Ovary (tissue), 9 donors: ENCODE data around the gene KRT81. TPM values are rescaled to one million over a fixed set of nuclear protein-coding genes. Genes with fewer than 3 reads are reported as not detected.

Experiments used
- DNase-seq, 5 donors: peaks; one replicate each; pipeline ENCODE4 v3.0.0-alpha.2; 2019 to 2020
- H3K27ac ChIP-seq, 2 donors: fragments of 200-600 bp; one replicate each; pipeline versions ENCODE4 v1.5.1 to v1.8.0; 2019 to 2022
- H3K27me3 ChIP-seq: fragments of 200-600 bp; one replicate; pipeline ENCODE4 v1.8.0; 2022
- H3K36me3 ChIP-seq: fragments of 200-600 bp; sonication (generic); one replicate; pipeline ENCODE4 v1.5.1; 2019
- H3K4me1 ChIP-seq: one replicate; pipeline ENCODE4 v1.8.1; 2013; ENCODE audit warnings: mild to moderate bottlenecking, moderate library complexity; ENCODE audit not compliant: insufficient read depth
- H3K4me3 ChIP-seq: fragments of 200-600 bp; sonication (generic); one replicate; pipeline ENCODE4 v1.5.1; 2017
- H3K9me3 ChIP-seq, 2 donors: fragments of 200-600 bp in 1 of 2; sonication (generic) in 1 of 2; one replicate each; pipeline versions ENCODE4 v1.5.1 to v1.8.1; 2013 to 2019; ENCODE audit warnings: mild to moderate bottlenecking in 1 of 2, moderate library complexity in 1 of 2
- EP300 ChIP-seq: sonication (generic); formaldehyde crosslinking; IDR thresholded peaks from one replicate; pipeline ENCODE4 v1.6.1; 2017; ENCODE audit warnings: antibody characterized with exemption
- POLR2A ChIP-seq: fragments of 450-650 bp; IDR thresholded peaks from one replicate; pipeline ENCODE4 v1.6.1; 2017; ENCODE audit warnings: antibody characterized with exemption, mild to moderate bottlenecking, moderate library complexity
- WGBS, 3 donors: extraction: QIAGEN DNeasy Blood & Tissue Kit in 1 of 3; methylation state at CpG; one replicate each; pipeline versions ENCODE4 v1.1.5 to v1.1.7; 2013 to 2017; 5-methylcytosine and 5-hydroxymethylcytosine counted together
- intact Hi-C, 4 donors: fragments of 100-400 bp; cut with DNase I; formaldehyde crosslinking; loops; one replicate each; pipeline versions ENCODE4 v1.11.0 to v1.15.1; 2022 to 2023
- polyA plus RNA-seq, 2 donors: library from polyadenylated mRNA; stranded (reverse); fragments of 200-250 nt in 1 of 2; fragments of 350-450 nt in 1 of 2; fragmentation: Illumina TruSeq in 1 of 2; extraction: RNeasy Lipid Tissue Mini Kit (QIAGEN cat#74804) in 1 of 2; gene quantifications; one replicate each; pipeline ENCODE4 v1.2.3, GENCODE V29; 2013 to 2014
- total RNA-seq, 7 donors: library from RNA; depleted of rRNA in 2 of 7; stranded (reverse); fragments of >200 nt in 2 of 7; fragmentation: NEBNext Ultra II Directional in 3 of 7; extraction: Animal tissue kit (Norgen Biotek cat#: 25700) in 3 of 7; gene quantifications; one replicate each; pipeline versions ENCODE4 v1.1.0 to v1.2.4, GENCODE V29; 2016 to 2023
- TF ChIP-seq, protein P1 (sequence below), 3 donors: fragments of 450-650 bp in 2 of 3; fragments of 200-600 bp in 1 of 3; IDR thresholded peaks; one replicate each; pipeline versions ENCODE4 v1.5.1 to v1.8.0; 2016 to 2022; ENCODE audit warnings: antibody characterized with exemption in 3 of 3, mild to moderate bottlenecking in 1 of 3
- donor health status: DM: no; HTN: no; CAD: no; lungs with moderate emphysema.
- donor health status: DM: no; HTN: no; CAD: no.
- donor health status: Bipolar disorder and iron deficiency.
- donor health status: DM: yes; HTN: yes; CAD: no.
- donor health status: DM: no; HTN: no; CAD: no.
- donor health status: DM: yes; HTN: yes; CAD: no.

KRT81 gene
- total and polyA plus RNA-seq, 9 donors, result 1.2 TPM; not detected in 8

DNA sequence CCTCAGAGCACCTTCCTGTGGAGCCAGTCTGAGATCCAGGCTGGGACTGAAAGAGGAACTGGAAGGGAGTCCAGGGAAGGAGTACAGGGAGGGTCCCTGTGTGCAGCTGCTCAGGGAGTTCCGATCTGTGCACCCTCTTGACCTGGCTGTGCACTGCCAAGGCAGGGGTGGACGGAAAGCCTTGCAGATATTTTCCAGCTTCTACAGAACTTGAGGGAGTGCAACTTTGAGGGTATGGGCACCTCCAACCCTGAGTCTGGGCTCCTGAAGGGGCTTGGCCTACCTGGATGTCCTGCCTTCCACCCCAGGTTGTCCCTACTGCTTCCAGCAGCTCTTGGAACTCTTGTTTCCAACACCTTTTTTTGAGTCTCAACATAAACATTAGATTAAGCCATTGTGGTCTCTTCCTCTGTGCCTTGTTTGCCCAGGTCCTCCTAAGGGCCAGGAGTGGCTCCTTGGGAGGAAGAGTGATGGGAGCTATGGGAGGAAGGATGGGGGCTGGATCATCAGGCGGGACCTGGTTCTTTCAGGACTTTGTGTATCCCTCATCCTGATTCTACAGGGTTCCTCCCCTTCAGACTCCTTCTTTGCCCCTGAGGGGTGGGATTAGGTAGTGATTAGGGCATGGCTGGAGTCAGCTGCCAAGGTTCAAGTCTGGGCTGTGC, 54.8 kb downstream of the KRT81 start:
- H3K4me1 ChIP-seq, result no peaks in the 10 kb centered on the region
- intact Hi-C loops, result no loop called here
- H3K4me3 ChIP-seq, result no peak overlapping the region
- H3K36me3 ChIP-seq, result no peaks in the 10 kb centered on the region
- no peaks in the 10 kb centered on the region for H3K27me3 ChIP-seq
- H3K9me3 ChIP-seq, result no peaks in the 10 kb centered on the region
- DNase-seq, result no peak
- H3K27ac ChIP-seq, result no peak overlapping the region
- WGBS, 3 donors, result 80 to 88% (median 82%) methylated on average over 3 of the region's 3 CpGs
- TF ChIP-seq EP300, result no peak
- TF ChIP-seq, protein P1, sequence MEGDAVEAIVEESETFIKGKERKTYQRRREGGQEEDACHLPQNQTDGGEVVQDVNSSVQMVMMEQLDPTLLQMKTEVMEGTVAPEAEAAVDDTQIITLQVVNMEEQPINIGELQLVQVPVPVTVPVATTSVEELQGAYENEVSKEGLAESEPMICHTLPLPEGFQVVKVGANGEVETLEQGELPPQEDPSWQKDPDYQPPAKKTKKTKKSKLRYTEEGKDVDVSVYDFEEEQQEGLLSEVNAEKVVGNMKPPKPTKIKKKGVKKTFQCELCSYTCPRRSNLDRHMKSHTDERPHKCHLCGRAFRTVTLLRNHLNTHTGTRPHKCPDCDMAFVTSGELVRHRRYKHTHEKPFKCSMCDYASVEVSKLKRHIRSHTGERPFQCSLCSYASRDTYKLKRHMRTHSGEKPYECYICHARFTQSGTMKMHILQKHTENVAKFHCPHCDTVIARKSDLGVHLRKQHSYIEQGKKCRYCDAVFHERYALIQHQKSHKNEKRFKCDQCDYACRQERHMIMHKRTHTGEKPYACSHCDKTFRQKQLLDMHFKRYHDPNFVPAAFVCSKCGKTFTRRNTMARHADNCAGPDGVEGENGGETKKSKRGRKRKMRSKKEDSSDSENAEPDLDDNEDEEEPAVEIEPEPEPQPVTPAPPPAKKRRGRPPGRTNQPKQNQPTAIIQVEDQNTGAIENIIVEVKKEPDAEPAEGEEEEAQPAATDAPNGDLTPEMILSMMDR (IDR thresholded peaks at IDR 0.05), result no peak
- no peak for TF ChIP-seq POLR2A

Other genes with a start within 250 kb of the KRT81 start
- 1,000 to 10,000 TPM in 2 of 7 donors, 100 to 1,000 TPM in 5; 142 to 1,603 (median 414) TPM for gene NR4A1, start 240.1 kb downstream of the KRT81 start, total RNA-seq
- 100 to 1,000 TPM in 1 of 2 donors, 10 to 100 TPM in 1; 41.7 to 159 TPM for gene NR4A1, start 240.1 kb downstream of the KRT81 start, polyA plus RNA-seq
- gene ATG101, start 221.6 kb downstream of the KRT81 start, total RNA-seq, result 10 to 100 TPM; 24.9 to 48.7 (median 28.9) TPM
- 10 to 100 TPM; 13.6 to 26.2 TPM for gene ATG101, start 221.6 kb downstream of the KRT81 start, polyA plus RNA-seq
- gene SMIM41, start 211.8 kb downstream of the KRT81 start, total RNA-seq, result 1 to 10 TPM; 1.4 to 4.5 (median 2.8) TPM
- 1 to 10 TPM in 1 of 2 donors, under 1 TPM in 1; 0.32 to 3.4 TPM for gene SMIM41, start 211.8 kb downstream of the KRT81 start, polyA plus RNA-seq
- 10 to 100 TPM in 1 of 7 donors, 1 to 10 TPM in 2, under 1 TPM in 3, not detected in 1; 0.05 to 13.2 (median 0.99) TPM for gene KRT80, start 99.5 kb downstream of the KRT81 start, total RNA-seq
- gene KRT80, start 99.5 kb downstream of the KRT81 start, polyA plus RNA-seq, result 1 to 10 TPM in 1 of 2 donors, under 1 TPM in 1; 0.11 to 6.2 TPM
- 100 to 1,000 TPM in 1 of 7 donors, 10 to 100 TPM in 4, 1 to 10 TPM in 1, not detected in 1; 3.7 to 379 (median 29.1) TPM for gene KRT7, start 58.3 kb downstream of the KRT81 start, total RNA-seq
- gene KRT7, start 58.3 kb downstream of the KRT81 start, polyA plus RNA-seq, result 1 to 10 TPM in 1 of 2 donors, under 1 TPM in 1; 0.37 to 2.1 TPM
- under 1 TPM in 1 of 7 donors, not detected in 6; 0.69 TPM for gene KRT86, start 16.9 kb downstream of the KRT81 start, total RNA-seq
- not detected for gene KRT86, start 16.9 kb downstream of the KRT81 start, polyA plus RNA-seq
- not detected for gene KRT83, start 29.9 kb upstream of the KRT81 start, total RNA-seq
- not detected for gene KRT83, start 29.9 kb upstream of the KRT81 start, polyA plus RNA-seq
- gene KRT85, start 75.9 kb upstream of the KRT81 start, total RNA-seq, result not detected
- not detected for gene KRT85, start 75.9 kb upstream of the KRT81 start, polyA plus RNA-seq
- not detected for gene KRT84, start 94.1 kb upstream of the KRT81 start, total RNA-seq
- gene KRT84, start 94.1 kb upstream of the KRT81 start, polyA plus RNA-seq, result not detected
- gene KRT82, start 114.8 kb upstream of the KRT81 start, total RNA-seq, result not detected
- not detected for gene KRT82, start 114.8 kb upstream of the KRT81 start, polyA plus RNA-seq
- under 1 TPM in 1 of 7 donors, not detected in 6; 0.08 TPM for gene KRT75, start 142.8 kb upstream of the KRT81 start, total RNA-seq
- not detected for gene KRT75, start 142.8 kb upstream of the KRT81 start, polyA plus RNA-seq
- under 1 TPM in 1 of 7 donors, not detected in 6; 0.11 TPM for gene KRT6B, start 160.6 kb upstream of the KRT81 start, total RNA-seq
- not detected for gene KRT6B, start 160.6 kb upstream of the KRT81 start, polyA plus RNA-seq
- under 1 TPM in 1 of 7 donors, not detected in 6; 0.17 TPM for gene KRT6C, start 182.3 kb upstream of the KRT81 start, total RNA-seq
- gene KRT6C, start 182.3 kb upstream of the KRT81 start, polyA plus RNA-seq, result not detected
- gene KRT6A, start 201.7 kb upstream of the KRT81 start, total RNA-seq, result 10 to 100 TPM in 1 of 7 donors, 1 to 10 TPM in 3, under 1 TPM in 2, not detected in 1; 0.50 to 14.5 (median 1.4) TPM
- under 1 TPM in 1 of 2 donors, not detected in 1; 0.15 TPM for gene KRT6A, start 201.7 kb upstream of the KRT81 start, polyA plus RNA-seq
- 10 to 100 TPM in 2 of 7 donors, 1 to 10 TPM in 3, under 1 TPM in 1, not detected in 1; 1.00 to 16.1 (median 2.0) TPM for gene KRT5, start 228.9 kb upstream of the KRT81 start, total RNA-seq
- under 1 TPM; 0.25 to 0.55 TPM for gene KRT5, start 228.9 kb upstream of the KRT81 start, polyA plus RNA-seq